ENCODE measurements around the gene C7orf57. TPM values are rescaled to one million over a fixed set of nuclear protein-coding genes. Genes with fewer than 3 reads are reported as not detected.
"Not testable (repeated sequence)": the region's sequence is repeated elsewhere in the genome, so short reads cannot be mapped to it uniquely, and the experiment has no call there.

The C7orf57 gene
- total RNA-seq: not detected in 3 replicates
- long read RNA-seq: 0 reads

GRCh38 chr7:48035301-48035966 is at the start of gene C7orf57:
C7orf57 (plus strand) TSS chr7:48035543; CDS start chr7:48036309, 766 bp downstream.
- TF ChIP-seq CTCF (IDR thresholded peaks at IDR 0.05): peak; percentile 60
- peaks cover 6% of the 10 kb centered on the region for H3K4me1 Mint-ChIP-seq (ENCODE audit: low read depth)
- peak; percentile 97 for DNase-seq (ENCODE audit: low spot score)
- peak within 1 kb of the TSS; percentile 41 for H3K27ac Mint-ChIP-seq (ENCODE audit: unreplicated experiment)
- H3K9me3 Mint-ChIP-seq (ENCODE audit: low read depth): no peaks in the 10 kb centered on the region
- peaks cover 38% of the 10 kb centered on the region for H3K27me3 Mint-ChIP-seq (ENCODE audit: low read depth)
- peak within 1 kb of the TSS; percentile 77 for H3K4me3 Mint-ChIP-seq (ENCODE audit: unreplicated experiment)
- H3K36me3 Mint-ChIP-seq (ENCODE audit: low read depth): no peaks in the 10 kb centered on the region

DNA sequence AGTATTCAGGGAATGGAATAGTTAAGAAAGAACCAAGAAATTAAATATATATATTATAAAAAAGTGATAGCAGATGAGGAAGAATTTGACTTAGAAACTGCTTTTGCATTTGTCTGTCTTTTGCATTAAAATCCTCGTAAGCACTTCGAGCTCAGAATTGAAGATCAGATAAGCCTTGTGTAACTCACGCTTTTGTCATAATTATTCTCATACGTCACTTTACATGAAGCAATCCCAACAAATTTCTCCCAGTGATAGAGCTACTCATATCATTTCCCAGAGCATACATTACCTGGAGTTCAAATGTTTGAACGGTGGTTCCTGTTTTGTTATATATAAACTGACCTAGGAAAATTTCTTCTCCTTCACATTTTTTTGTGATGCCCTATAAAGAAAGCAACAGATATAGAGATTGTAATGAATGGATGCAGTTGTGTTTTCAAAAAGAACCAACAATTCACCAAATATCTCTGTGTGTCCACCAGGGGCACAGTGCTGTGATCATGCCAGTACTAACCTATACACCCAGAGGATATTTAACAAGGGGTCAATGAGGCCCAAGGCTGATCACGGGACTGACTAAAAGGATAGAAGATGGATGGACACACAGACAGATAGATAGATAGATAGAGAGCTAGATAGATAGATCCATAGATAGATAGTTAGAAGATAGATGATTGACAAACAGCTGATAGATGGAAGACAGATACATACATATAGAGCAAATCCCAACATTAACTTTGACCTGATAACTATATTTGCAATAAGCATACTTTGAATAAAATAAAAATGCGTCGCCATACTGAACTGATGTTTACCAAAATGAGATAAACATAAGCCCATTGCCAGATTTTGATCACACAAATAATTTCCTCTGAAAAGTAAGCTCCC is 46.6 kb upstream of the C7orf57 start:
- H3K36me3 Mint-ChIP-seq (ENCODE audit: low read depth): no peaks in the 10 kb centered on the region
- DNase-seq (ENCODE audit: low spot score): no peak
- TF ChIP-seq CTCF (IDR thresholded peaks at IDR 0.05): peak; percentile 74
- no peak overlapping the region for H3K4me3 Mint-ChIP-seq (ENCODE audit: unreplicated experiment)
- no peaks in the 10 kb centered on the region for H3K27me3 Mint-ChIP-seq (ENCODE audit: low read depth)
- no peak overlapping the region for H3K27ac Mint-ChIP-seq (ENCODE audit: unreplicated experiment)
- peaks cover 16% of the 10 kb centered on the region for H3K4me1 Mint-ChIP-seq (ENCODE audit: low read depth)
- H3K9me3 Mint-ChIP-seq (ENCODE audit: low read depth): no peaks in the 10 kb centered on the region

DNA sequence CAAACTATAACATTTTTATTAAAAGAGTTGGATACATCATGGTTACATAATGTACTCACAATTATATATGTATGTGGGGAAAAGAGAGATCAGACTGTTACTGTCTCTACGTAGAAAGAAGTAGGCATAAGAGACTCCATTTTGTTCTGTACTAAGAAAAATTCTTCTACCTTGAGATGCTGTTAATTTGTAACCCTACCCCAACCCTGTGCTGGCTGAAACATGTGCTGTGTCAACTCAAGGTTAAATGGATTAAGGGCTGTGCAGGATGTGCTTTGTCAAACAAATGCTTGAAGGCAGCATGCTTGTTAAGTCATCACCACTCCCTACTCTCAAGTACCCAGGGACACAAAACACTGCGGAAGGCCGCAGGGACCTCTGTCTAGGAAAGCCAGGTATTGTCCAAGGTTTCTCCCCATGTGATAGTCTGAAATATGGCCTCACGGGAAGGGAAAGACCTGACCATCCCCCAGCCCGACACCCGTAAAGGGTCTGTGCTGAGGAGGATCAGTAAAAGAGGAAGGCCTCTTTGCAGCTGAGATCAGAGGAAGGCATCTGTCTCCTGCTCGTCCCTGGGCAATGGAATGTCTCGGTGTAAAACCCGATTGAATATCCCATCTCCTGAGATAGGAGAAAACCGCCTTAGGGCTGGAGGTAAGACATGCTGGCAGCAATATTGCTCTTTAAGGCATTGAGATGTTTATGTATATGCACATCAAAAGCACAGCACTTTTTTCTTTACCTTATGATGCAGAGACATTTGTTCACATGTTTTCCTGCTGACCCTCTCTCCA is 45.5 kb upstream of the C7orf57 start:
- not testable (repeated sequence) for H3K27me3 Mint-ChIP-seq (ENCODE audit: low read depth); H3K36me3 Mint-ChIP-seq (ENCODE audit: low read depth); H3K27ac Mint-ChIP-seq (ENCODE audit: unreplicated experiment); DNase-seq (ENCODE audit: low spot score); H3K4me3 Mint-ChIP-seq (ENCODE audit: unreplicated experiment); H3K9me3 Mint-ChIP-seq (ENCODE audit: low read depth)
- peaks cover 16% of the 10 kb centered on the region for H3K4me1 Mint-ChIP-seq (ENCODE audit: low read depth)

GRCh38 chr7:47990592-47990991 is 44.8 kb upstream of the C7orf57 start:
- TF ChIP-seq CTCF (IDR thresholded peaks at IDR 0.05): no peak
- H3K27me3 Mint-ChIP-seq (ENCODE audit: low read depth): no peaks in the 10 kb centered on the region
- H3K9me3 Mint-ChIP-seq (ENCODE audit: low read depth): no peaks in the 10 kb centered on the region
- peaks cover 16% of the 10 kb centered on the region for H3K4me1 Mint-ChIP-seq (ENCODE audit: low read depth)
- H3K4me3 Mint-ChIP-seq (ENCODE audit: unreplicated experiment): no peak overlapping the region
- no peaks in the 10 kb centered on the region for H3K36me3 Mint-ChIP-seq (ENCODE audit: low read depth)
- DNase-seq (ENCODE audit: low spot score): no peak
- H3K27ac Mint-ChIP-seq (ENCODE audit: unreplicated experiment): no peak overlapping the region

- H3K36me3 Mint-ChIP-seq (ENCODE audit: low read depth): no peaks in the 10 kb centered on the region
- DNase-seq (ENCODE audit: low spot score): no peak
- no peak for TF ChIP-seq CTCF (IDR thresholded peaks at IDR 0.05)
Observed at GRCh38 chr7:47991270-47991669, 44.1 kb upstream of the C7orf57 start.

More at GRCh38 chr7:47991270-47991669, 44.1 kb upstream of the C7orf57 start:
- Mint-ChIP-seq H3K9me3 (ENCODE audit: low read depth) (no peaks in the 10 kb centered on the region), H3K27ac (ENCODE audit: unreplicated experiment) (no peak overlapping the region), H3K4me3 (ENCODE audit: unreplicated experiment) (peak overlapping the region; percentile 91), H3K4me1 (ENCODE audit: low read depth) (peaks cover 16% of the 10 kb centered on the region), H3K27me3 (ENCODE audit: low read depth) (no peaks in the 10 kb centered on the region)
